H1 (cell line): ENCODE results near the gene NLRC3. TPM values are rescaled to one million over a fixed set of nuclear protein-coding genes. Genes with fewer than 3 reads are reported as not detected.

Experiments used
- JUN ChIP-seq: IDR thresholded peaks from 2 replicates; pipeline ENCODE4 v1.6.1; 2011; ENCODE audit warnings: low read depth, mild to moderate bottlenecking, improper control_type of control experiment, low read length
- polyA plus RNA-seq, 7 experiments: library from polyadenylated mRNA; depleted of rRNA in 3 of 7; stranded (reverse) in 5 of 7; unstranded in 2 of 7; fragments of >200 nt in 5 of 7; fragments of 200-250 nt in 2 of 7; gene quantifications; 1 replicate in 5 of 7; 2 replicates in 1 of 7; 4 replicates in 1 of 7; pipeline versions ENCODE4 v1.2.1 to v1.2.3, GENCODE V29; 2011 to 2013; ENCODE audit warnings: missing spikeins in 2 of 7, mixed read lengths in 2 of 7
- total RNA-seq: library from RNA; stranded (reverse); fragmentation: NEBNext Ultra II Directional; extraction: Animal tissue kit (Norgen Biotek cat#: 25700); gene quantifications from 2 replicates; pipeline ENCODE4 v1.2.1, GENCODE V29; 2021
- TF ChIP-seq, protein P1 (sequence below): IDR thresholded peaks from 2 replicates; pipeline ENCODE4 v1.6.1; 2011; ENCODE audit warnings: low read length, improper control_type of control experiment

The NLRC3 gene
- total and polyA plus RNA-seq, 2 of the 8 experiments (the other 6 are each of a cell fraction or from before 2014, with no cell fraction given): 0.18 to 0.20 TPM

DNA sequence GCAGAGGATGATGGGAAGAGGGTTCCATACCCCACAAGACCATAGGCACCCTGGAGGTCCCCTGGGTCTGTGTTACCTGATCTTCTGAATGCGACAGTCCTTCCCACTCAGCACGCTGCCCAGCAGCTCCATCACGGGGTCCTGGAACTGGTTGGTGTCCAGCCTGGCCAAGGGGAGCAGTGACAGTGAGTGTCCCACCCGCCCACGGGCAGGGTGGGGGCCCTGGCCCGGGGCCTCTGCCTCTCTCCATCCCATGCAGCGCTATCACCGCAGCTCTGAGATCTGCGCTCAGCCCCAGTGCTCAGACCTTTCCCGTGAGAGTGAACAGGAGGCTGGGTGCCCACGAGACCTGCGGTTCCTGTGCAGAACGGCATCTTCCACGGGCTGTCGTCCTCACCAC lies 15.6 kb downstream of the NLRC3 start (continued):
- no peak for TF ChIP-seq JUN
- TF ChIP-seq, protein P1, sequence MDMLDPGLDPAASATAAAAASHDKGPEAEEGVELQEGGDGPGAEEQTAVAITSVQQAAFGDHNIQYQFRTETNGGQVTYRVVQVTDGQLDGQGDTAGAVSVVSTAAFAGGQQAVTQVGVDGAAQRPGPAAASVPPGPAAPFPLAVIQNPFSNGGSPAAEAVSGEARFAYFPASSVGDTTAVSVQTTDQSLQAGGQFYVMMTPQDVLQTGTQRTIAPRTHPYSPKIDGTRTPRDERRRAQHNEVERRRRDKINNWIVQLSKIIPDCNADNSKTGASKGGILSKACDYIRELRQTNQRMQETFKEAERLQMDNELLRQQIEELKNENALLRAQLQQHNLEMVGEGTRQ: no peak
